ENCODE measurements around the gene ATRNL1.
"Not testable (repeated sequence)": the region's sequence is repeated elsewhere in the genome, so short reads cannot be mapped to it uniquely, and the experiment has no call there.

Gene ATRNL1

DNA sequence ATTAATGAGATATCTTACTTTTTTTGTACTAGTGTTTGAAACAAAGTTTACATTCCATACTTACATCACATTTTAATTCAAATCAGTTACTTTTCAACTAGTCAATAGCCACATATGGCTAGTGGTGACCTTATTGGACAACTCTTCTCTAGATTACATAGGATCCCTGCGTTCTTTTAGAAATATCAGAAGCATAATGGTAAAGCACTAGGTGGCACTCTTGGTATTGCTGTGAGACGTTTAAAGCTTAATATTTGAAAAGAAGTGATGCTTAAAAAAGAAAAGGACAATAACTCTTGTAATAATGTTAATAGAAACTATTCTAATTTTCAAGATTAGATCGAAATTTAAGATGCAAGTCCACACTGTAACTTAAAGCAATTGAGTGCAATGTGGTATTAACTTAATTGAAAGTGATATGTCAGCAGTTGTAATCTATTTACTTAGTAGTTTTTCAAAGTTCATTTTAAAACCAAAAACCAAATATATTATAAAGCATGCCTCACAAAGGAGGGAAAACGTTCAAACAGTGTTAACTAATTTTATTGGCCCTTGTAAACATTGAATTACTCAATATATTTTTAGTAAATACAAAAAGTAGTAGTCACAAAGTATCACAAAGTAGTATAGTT lies 339.1 kb downstream of the ATRNL1 start:
- no peak for DNase-seq

DNA sequence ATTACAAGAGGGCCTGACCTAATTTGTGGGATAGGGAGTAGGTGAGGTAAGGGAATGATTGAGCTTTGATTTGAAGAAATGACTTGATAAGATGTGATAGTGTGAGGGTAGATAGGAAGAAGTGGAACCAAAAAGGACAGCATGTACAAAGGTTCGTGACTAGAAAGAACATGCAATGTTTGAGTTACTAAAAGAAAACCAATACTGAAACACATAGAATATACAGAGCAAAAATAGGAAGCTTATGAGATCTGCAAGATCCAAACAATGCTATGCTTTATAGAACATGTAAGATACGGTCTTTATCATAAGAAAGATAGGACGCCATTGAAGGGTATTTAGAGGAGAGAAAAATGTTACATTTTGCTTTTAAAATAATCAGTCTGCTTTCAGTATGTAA lies 343.8 kb downstream of the ATRNL1 start:
- no peak for DNase-seq

DNA sequence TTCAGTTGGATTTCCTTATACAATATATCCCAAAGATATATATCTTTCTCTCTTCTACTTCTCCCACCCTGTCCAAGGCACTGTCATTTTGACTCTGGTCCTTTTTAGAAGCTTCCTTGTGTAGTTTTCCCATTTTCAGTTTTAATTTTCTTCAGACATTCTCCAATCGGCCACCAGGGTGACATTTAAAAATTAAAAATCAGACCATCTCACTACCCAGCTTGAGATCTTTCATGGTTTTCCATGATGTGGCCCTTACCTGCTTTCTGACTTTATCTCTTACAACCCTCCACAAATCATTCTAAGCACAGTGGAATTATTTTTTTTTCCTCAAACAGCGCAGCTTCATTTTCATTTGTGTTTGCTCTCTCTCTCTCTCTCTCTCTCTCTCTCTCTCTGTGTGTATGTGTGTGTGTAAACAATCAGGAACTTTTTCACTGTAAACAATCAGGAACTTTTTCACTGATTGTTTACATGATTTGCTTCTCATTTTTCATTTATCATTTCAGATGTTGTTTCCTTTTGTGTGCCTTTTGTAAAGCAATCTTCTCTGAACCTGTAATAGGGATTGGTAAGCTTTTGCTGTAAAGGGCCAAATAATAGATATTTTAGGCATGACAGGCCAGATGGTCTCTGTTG lies 348.9 kb downstream of the ATRNL1 start:
- DNase-seq: no peak

DNA sequence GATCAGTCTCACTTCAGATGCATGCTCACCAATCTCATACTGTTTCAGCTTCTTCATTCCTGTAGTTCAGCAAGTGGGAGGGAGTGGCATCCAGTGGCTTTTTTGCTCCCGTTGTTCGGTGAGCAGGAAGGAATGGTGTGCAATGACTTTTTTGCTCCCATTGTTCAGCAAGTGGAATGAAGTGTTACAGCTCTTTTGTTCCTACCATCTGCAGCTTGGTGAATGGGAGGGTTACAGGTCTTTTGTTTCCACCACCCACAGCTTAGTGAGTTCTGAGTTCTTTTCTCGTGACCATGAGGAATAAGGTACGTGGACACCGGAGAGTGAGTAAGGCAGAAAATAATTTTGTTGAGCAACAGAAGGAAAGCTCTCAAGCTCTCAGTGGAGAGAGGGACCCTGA lies 363.6 kb downstream of the ATRNL1 start:
- DNase-seq: no peak

DNA sequence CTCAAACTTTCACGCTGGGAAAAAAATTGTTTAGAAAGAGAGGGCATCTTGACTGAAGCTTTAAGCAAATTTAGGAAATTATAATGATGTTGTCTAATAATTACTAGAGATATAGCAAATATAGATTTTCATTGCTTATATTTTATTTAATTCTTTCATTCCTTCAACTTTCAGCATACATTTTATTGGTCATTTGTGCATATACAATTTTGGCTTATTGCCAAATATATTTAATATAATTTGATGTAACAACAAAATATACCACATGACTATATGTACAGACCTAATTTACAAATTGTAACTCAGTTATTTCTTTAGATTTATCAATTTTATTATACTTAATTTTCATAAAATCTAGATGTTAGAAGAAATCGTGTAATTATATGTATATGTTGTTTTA lies 390.1 kb downstream of the ATRNL1 start:
- DNase-seq: no peak

DNA sequence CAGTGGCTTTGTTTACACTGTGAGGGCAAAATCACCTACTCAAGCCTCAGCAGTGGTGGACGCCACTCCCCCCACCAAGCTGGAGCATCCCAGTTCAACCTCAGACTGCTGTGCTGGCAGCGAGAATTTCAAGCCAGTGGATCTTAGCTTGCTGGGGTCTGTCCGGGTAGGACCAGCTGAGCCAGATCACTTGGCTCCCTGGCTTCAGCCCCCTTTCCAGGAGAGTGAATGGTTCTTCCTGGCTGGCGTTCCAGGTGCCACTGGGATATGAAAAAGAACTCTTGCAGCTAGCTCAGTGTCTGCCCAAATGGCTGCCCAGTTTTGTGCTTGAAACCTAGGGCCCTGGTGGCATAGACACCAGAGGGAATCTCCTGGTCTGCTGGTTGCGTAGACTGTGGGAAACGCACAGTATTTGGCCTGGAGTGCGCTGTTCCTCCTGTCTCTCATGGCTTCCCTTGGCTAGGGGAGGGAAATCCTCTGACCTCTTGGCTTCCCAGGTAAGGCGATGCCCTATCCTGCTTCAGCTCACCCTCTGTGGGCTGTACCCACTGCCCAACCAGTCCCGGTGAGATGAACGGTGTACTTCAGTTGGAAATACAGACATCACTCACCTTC lies 398.5 kb downstream of the ATRNL1 start:
- DNase-seq: no peak

DNA sequence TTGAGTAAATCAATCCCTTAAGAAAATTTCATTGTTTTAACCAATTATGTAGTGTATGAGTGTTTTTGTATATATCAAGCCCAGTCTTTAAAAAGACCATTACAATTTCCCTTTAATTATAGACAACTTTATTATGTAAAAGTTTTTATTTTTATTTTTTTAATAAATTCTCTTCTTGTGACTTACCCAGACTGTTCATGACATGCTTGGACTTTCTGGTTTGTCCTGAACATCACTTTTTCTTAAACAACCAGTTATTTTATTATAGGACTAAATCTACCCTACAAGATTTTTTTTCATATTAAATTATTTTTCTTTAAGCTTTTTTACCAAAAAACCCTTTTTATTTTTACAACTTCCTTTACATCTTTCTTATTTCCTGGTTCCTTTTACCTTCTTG lies 410.4 kb downstream of the ATRNL1 start:
- DNase-seq: no peak

DNA sequence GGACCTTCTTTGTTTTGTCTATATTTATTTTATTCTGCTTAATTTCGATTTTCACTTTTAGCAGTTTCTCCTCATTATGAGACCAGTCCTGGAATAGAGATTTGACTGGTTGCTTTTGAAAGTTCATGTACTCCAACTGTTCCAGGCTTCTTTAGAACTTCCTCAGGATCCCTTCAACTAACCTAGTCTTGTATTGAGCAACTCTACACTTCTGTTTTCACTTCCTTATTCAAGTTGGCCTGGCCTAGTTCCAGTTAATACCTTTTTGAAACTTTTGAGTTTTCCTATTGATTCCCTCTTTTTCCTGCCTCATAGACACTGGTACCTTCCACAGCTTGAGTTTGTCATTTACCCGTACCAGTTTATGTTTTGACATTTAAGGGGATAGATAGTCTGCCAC lies 421.7 kb downstream of the ATRNL1 start:
- DNase-seq: no peak

DNA sequence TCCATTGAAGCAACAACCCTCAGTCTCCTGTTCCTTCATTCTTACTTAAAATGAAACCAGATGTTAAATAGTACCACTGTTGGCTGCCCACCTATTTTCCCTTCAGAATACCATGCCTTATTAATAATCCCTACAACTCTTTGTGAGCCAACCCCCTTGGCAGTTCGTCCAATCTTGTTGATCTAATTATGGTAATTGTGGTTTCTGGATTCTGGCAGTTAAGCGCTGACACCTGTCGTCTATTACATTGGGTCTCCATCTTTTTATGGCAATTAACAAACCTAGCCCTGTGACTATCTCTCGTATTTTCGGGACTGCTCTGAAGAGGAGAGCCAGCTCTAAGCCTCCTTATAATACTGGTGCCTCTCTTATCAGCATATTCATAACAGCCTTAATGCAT lies 432.0 kb downstream of the ATRNL1 start:
- DNase-seq: no peak

DNA sequence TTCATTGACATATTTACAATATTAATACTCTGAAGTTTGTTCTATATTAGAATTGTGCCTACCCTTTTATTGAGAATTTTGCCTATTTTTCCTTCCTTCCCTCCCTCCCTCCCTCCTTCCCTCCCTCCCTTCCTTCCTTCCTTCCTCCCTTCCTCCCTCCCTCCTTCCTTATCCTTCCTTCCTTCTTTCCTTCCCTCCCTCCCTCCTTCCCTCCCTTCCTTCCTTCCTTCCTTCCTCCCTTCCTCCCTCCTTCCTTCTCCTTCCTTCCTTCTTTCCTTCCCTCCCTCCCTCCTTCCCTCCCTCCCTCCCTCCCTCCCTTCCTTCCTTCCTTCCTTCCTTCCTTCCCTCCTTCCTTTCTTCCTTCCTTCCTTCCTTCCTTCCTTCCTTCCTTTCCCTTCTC lies 434.5 kb downstream of the ATRNL1 start:
- DNase-seq: not testable (repeated sequence)

DNA sequence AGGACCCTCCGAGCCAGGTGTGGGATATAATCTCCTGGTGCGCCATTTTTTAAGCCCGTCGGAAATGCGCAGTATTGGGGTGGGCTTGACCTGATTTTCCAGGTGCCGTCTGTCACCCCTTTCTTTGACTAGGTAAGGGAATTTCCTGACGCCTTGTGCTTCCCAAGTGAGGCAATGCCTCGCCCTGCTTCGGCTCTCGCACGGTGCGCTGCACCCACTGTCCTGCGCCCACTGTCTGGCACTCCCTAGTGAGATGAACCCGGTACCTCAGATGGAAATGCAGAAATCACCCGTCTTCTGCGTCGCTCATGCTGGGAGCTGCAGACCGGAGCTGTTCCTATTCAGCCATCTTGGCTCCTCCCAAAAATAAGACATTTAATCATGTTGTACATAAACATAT lies 443.2 kb downstream of the ATRNL1 start:
- not testable (repeated sequence) for DNase-seq

DNA sequence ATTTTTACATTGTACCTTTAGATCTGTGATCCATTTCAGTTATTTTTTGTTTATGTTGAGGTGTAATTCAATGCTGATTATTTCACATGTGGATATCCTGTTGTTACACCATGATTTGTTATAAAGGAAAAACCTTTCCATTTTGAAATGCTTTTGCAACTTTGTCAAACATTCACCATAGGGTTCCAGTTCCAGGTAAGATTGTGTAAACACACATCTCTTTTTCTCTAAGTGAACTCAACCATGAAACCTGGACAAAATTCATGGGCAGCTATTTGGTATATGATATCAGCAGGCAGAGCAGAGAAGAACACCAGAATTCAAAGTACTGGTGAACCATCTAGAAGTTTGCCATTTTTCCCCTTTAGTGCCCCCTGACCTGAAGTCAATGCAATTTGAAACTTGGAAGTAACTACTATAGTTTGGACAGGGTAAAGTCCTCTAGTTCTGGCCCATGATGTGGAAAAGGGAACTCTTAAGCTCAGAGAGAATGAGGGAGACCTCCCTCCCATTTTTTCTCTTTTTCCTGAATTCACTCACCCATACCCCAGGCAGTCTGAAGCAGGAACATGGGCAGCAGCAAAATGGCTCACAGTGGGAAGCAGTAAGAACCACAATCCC lies 446.1 kb downstream of the ATRNL1 start:
- no peak for DNase-seq

DNA sequence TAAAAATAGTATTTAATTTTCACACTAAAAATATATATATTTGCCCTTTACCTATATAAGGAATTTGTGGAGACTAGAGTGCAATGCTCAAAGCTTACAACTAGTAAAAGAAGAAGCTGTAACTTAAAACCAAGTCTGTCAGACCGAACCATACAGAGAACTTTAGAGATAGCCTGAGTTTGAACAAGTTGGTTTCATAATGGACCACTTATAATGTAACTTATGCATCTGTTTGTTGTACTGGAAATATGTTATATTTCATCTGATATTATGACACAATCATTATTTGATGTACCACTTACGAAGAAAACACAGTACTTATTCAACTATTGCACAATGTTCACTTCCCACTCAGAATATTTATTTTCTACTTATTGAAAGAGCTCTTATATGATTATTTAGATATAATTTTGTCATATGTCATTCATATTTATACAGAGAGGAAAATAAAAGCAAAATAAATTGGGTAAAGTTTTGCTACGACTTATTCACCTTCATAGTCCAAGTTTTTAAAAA lies 462.8 kb downstream of the ATRNL1 start:
- no peak for DNase-seq

DNA sequence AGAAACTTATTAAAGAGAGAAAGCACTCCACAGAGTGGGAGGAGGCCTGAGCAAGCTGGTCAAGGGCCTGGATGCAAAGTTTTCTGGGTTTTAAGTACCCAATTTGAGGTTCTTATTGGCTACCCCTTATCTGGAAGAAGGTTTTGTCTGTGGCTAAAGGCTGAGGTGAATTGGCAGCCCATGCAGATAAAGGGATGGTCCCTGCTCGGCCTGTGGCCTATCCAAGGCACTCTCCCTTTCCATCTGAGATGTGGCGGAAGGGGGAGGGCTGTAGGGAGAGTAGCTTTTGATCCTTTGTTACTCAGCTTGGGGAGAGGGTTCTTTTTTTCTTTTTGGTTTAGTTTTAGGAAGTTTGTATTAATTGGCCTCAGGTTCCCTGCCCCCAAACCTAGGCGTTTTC lies 465.1 kb downstream of the ATRNL1 start:
- DNase-seq: no peak

DNA sequence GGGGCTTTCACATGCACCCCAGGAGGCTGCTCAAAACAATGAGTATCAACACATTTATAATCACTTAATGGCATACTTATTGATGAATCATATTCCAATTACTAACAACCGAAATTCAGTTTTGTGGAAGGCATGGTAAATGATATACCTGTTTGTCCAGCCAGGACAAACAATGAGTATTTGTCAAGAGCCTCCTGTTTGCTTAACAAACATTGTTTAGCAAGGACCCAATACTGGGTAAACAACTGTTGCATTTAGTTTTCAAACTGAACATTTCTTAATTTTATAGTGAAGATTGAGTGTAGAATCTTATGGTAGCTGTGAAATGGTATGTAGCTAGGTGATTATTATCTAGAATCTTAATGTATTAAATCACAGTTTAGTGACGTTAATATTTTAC lies 473.7 kb downstream of the ATRNL1 start:
- no peak for DNase-seq

DNA sequence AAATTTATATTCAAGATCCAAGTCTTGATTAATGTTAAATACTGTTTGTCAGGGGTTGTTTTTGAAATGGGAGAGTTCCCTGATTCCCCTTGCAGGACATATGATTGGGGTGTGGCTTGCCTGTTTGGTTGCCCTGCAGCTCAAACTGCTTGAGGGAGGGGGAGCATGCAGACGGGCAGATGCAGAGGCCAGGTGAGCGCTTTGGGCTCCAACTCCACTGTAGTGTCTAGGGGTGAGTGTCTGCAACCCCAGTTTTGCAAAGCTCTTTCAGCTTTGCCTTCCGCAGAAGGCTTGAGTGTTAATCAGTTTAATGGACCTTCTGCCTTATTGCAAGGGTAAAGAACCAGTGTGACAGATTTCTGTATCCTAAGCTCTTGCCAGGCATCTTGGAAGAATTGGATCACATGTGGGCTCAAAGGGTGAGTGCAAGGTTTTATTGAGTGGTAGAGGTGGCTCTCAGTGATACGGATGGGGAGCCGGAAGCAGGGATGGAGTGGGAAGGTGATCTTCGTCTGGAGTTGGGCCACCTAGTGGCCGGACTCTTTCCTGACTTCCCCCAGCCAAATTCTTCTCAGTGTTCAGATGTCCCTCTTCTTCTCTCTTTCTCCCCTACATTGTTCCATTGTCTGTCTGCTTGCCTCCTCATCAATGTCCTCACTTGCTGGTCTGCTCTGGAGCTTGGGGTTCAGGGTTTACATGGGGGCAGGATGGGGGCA lies 479.7 kb downstream of the ATRNL1 start:
- DNase-seq: no peak

DNA sequence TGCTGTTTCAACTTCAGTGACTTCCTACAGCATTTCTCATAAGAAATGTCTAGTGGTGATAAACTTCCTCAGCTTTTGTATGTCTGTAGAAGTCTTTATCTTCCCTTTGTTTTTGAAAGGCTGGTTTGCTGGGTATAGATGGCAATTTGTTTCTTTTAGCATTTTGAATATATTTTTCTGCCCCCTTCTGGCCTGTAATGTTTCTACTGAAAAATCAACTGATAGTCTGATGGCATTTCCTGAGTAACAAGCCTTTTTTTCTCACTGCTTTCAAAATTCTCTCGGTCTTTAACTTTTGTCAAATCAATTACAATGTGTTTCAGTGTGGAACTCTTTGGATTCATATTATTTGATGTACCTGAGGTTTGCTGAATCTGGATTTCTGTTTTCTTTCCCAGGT lies 487.1 kb downstream of the ATRNL1 start:
- no peak for DNase-seq

DNA sequence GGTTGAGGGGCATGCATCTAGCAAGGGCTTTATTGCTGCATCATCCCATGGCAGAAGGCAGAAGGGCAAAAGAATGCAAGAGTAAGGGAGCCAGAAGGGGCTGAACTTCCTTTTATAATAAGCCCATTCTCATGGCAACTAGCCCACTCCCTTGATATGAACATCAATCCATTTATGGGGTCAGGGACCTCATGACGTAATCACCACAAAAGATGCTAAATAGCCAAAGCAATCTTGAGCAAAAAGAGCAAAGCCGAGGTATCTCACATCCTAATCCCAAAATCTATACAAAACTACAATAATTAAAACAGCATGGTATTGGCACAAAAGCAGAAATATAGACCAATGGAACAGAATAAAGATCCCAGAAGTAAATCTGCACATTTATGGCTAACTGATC lies 499.9 kb downstream of the ATRNL1 start:
- DNase-seq: no peak

DNA sequence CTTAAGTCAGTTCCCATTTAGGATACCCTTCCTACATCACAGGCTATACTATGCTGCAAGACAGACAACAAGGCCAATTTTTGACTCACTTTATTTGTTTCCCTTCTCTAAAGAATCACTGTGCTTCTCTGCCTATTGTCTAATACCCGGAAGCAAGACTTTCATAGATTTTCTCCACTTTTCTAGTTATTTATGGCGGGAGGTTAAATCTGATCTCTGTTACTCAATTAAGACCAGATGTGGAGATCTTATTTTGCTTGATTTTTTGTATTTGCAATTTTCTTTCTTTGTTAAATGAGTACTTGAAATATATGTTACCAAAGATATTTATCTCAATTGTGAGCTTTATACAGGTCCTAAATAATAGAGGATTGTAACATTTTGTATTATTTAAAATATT lies 511.5 kb downstream of the ATRNL1 start:
- DNase-seq: no peak

DNA sequence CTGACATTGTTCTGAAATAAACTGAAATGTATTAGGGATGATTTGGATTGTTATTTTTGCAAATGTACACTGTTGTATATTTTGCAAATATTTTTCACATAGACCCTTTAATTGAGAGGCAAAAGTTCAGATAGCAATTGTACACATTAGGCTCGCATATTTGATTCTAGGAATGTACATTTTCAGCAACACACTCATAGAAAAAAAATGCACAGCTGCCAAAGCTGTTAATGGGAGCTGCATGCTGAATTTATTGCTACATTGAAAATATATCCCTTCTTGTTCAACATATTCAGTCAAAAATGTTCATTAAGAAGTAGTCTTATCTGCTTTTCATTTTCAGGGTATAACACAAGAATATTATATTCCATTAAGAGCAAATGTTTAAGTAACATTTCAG lies 512.9 kb downstream of the ATRNL1 start:
- no peak for DNase-seq

DNA sequence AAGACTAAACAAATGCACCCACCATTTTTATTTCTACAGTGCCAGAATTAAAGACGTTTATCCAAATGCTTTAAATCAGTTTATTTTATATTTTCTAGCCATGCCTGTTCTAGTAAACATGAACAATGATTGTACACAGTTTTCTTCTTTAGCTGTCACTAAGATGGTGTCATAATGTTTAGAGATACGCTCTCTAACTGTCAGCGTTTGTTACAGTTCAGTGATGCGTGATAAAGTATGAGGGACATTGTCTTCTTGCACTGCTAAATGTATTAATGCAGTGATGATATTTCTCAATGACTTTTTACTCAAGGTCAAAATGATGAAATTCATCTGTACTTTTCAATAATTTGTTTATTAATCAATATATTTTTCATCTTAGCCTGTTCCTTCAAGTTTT lies 513.6 kb downstream of the ATRNL1 start:
- DNase-seq: no peak

DNA sequence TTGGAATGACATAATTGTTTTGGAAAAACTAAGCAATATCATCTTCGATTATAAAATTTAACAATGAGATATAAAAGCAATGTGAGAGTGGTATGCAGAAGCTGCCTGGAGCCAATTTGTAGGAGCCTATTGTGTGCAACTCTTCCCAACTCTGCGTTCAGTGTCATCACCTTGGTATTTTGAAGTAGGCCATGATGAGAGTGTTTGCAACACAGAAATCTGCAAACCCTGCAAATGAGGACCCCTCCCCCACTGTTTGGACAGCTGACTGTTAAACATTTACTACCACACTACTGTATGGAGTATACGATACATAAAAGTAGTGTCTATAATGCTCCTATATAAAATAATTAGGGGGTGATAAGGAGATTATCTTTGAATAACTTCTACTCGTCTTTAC lies 531.3 kb downstream of the ATRNL1 start:
- no peak for DNase-seq

DNA sequence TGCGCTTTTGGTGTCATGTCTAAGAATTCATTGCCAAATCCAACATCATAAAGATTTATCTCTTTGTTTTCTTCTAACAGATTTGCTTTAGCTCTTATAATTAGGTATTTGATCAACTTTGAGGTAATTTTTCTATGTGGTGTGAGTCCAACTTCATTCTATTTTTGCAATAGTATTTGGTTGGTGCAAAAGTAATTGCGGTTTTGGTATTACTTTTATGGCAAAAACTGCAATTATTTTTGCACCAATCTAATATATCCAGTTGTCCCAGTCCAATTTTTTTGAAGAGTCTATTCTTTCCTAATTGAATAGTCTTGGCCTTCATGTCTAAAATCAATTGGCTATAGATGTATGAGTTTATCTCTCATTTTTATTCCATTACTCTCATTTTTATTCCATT lies 535.5 kb downstream of the ATRNL1 start:
- DNase-seq: no peak
